ENCODE results near the gene SLC25A23.

SLC25A23 gene

GRCh38 chr19:6443986-6444385, 15.6 kb downstream of the SLC25A23 start:
- no peak overlapping the region for H3K4me3 ChIP-seq (ENCODE audit: low read depth, low read length)
- no peaks in the 10 kb centered on the region; the same call in 1 of the 2 replicates for H3K9me3 ChIP-seq
- TF ChIP-seq CTCF (IDR thresholded peaks at IDR 0.05; ENCODE audit: low read depth, low read length): no peak
- no peaks in the 10 kb centered on the region for H3K36me3 ChIP-seq
- H3K27me3 ChIP-seq: no peaks in the 10 kb centered on the region
- no peaks in the 10 kb centered on the region for H3K4me1 ChIP-seq
- DNase-seq: no peak

- Histone ChIP-seq H3K4me3 (ENCODE audit: low read depth, low read length) (no peak overlapping the region), H3K36me3 (no peaks in the 10 kb centered on the region)
- TF ChIP-seq CTCF (IDR thresholded peaks at IDR 0.05; ENCODE audit: low read depth, low read length): no peak
These were observed 17.4 kb downstream of the SLC25A23 start for GRCh38 chr19:6442087-6442688.

GRCh38 chr19:6440905-6441304, 18.7 kb downstream of the SLC25A23 start:
- TF ChIP-seq CTCF (IDR thresholded peaks at IDR 0.05; ENCODE audit: low read depth, low read length): no peak
- Histone ChIP-seq H3K27me3 (no peaks in the 10 kb centered on the region), H3K9me3 (no peaks in the 10 kb centered on the region), H3K4me3 (ENCODE audit: low read depth, low read length) (no peak overlapping the region), H3K4me1 (no peaks in the 10 kb centered on the region), H3K36me3 (no peaks in the 10 kb centered on the region)
- no peak for DNase-seq

More at GRCh38 chr19:6442087-6442688, 17.4 kb downstream of the SLC25A23 start:
- Histone ChIP-seq H3K9me3 (no peaks in the 10 kb centered on the region; the same call in 1 of the 2 replicates), H3K4me1 (no peaks in the 10 kb centered on the region), H3K27me3 (no peaks in the 10 kb centered on the region)
- no peak for DNase-seq

DNA sequence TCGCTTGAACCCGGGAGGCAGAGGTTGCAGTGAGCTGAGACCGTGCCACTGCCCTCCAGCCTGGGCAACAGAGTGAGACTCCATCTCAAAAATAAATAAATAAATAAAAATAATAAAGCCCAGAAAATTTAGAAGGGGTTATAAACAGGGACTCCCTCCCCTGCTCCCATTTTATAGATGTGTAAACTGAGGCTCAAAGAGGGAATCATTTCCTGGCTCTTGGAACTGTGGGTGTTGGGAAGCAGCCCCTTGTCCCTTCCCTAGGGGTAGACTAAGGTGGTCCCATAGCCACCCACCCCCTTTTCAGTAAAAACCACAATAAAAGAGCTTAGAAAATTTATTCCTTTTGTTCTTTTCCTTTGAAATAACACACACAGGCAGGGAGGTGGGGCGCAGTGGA, 19.8 kb downstream of the SLC25A23 start:
- Histone ChIP-seq H3K27me3 (no peaks in the 10 kb centered on the region), H3K4me1 (no peaks in the 10 kb centered on the region), H3K36me3 (no peaks in the 10 kb centered on the region), H3K4me3 (ENCODE audit: low read depth, low read length) (no peak overlapping the region), H3K9me3 (no peaks in the 10 kb centered on the region)
- no peak for DNase-seq
- TF ChIP-seq CTCF (IDR thresholded peaks at IDR 0.05; ENCODE audit: low read depth, low read length): no peak

GRCh38 chr19:6433663-6434062, 25.9 kb downstream of the SLC25A23 start, which contains the start of gene SLC25A41:
Gene SLC25A41 (minus strand): TSS chr19:6433763. CDS start chr19:6433693, 70 bp downstream.
- no peak within 1 kb of the TSS for H3K4me3 ChIP-seq (ENCODE audit: low read depth, low read length)
- no peaks in the 10 kb centered on the region for H3K4me1 ChIP-seq
- no peaks in the 10 kb centered on the region for H3K36me3 ChIP-seq
- TF ChIP-seq CTCF (IDR thresholded peaks at IDR 0.05; ENCODE audit: low read depth, low read length): no peak
- H3K27me3 ChIP-seq: peaks cover 4% of the 10 kb centered on the region
- no peaks in the 10 kb centered on the region for H3K9me3 ChIP-seq
- DNase-seq: no peak

GRCh38 chr19:6433165-6433564, 26.4 kb downstream of the SLC25A23 start:
- Histone ChIP-seq H3K36me3 (no peaks in the 10 kb centered on the region), H3K9me3 (no peaks in the 10 kb centered on the region), H3K27me3 (peaks cover 4% of the 10 kb centered on the region), H3K4me1 (no peaks in the 10 kb centered on the region), H3K4me3 (ENCODE audit: low read depth, low read length) (no peak overlapping the region)
- DNase-seq: no peak
- no peak for TF ChIP-seq CTCF (IDR thresholded peaks at IDR 0.05; ENCODE audit: low read depth, low read length)
